ENCODE results near the gene MTERF1.

MTERF1 gene

GRCh38 chr7:91824201-91824600, 56.3 kb downstream of the MTERF1 start:
- H3K9ac ChIP-seq (ENCODE audit: low read length), result no peak overlapping the region
- TF ChIP-seq EZH2phosphoT487 (IDR thresholded peaks at IDR 0.05; ENCODE audit: low read length), result no peak
- TF ChIP-seq EZH2 (optimal IDR thresholded peaks at IDR 0.05; ENCODE audit: low read depth, low read length), result no peak
- no peak for TF ChIP-seq CTCF (IDR thresholded peaks at IDR 0.05; ENCODE audit: low read length)
- no peak overlapping the region; the same call in 1 of the 2 replicates for H3K27ac ChIP-seq (ENCODE audit: low read length)
- H3K27me3 ChIP-seq (replicated peaks; ENCODE audit: insufficient read depth, low read length), result no peaks in the 10 kb centered on the region
- no peaks in the 10 kb centered on the region for H3K36me3 ChIP-seq (replicated peaks; ENCODE audit: insufficient read depth, low read length)
- no peaks in the 10 kb centered on the region for H3F3A ChIP-seq (ENCODE audit: insufficient read depth, low read length)
- no peak overlapping the region for H3K4me2 ChIP-seq (ENCODE audit: low read depth, low read length)
- H3K79me2 ChIP-seq (ENCODE audit: low read length), result no peaks in the 10 kb centered on the region
- H3K4me1 ChIP-seq (ENCODE audit: low read length), result peaks cover 10% of the 10 kb centered on the region; the same call in 1 of the 2 replicates
- no peak overlapping the region for H2AFZ ChIP-seq (ENCODE audit: low read length)
- H4K20me1 ChIP-seq (ENCODE audit: insufficient read depth, low read length), result no peaks in the 10 kb centered on the region
- H3K9me2 ChIP-seq (replicated peaks; ENCODE audit: insufficient read depth, low read length), result no peaks in the 10 kb centered on the region
- peak; percentile 69 for DNase-seq
- no peaks in the 10 kb centered on the region for H3K9me3 ChIP-seq (replicated peaks; ENCODE audit: insufficient read depth, low read length)
- no peak overlapping the region for H3K4me3 ChIP-seq (ENCODE audit: low read length)

All from MM.1S (cell line).